ENCODE results near the gene LORICRIN.

Gene LORICRIN

DNA sequence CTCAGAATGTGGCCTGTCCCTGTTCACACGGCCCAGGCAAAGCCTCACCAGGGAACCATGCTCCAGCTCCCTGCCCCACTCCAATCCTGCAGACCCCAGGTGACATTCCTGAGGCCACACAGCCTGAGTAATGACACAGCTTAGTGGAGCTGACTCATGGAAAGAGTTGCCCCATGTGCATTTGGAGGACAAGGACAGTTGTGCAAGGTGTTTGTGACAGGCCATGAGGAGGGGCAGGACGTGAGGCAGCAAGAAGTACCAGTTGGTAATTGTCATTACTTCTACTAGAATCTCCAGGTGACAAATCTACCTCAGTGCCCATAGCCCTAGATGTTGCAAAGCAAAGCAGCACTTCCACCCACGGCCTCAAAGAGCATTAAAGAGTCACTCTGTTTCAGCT is 26.9 kb upstream of the LORICRIN start:
- Histone ChIP-seq H3K79me2 (ENCODE audit: insufficient read depth, low read length) (no peaks in the 10 kb centered on the region), H3F3A (ENCODE audit: insufficient read depth) (no peaks in the 10 kb centered on the region), H2AFZ (ENCODE audit: low read depth, low read length, severe bottlenecking) (no peak overlapping the region), H3K27me3 (ENCODE audit: low read length) (no peaks in the 10 kb centered on the region), H4K20me1 (ENCODE audit: low read depth, low read length) (no peaks in the 10 kb centered on the region), H3K9me2 (replicated peaks; ENCODE audit: insufficient read depth, low read length) (no peaks in the 10 kb centered on the region), H3K4me2 (ENCODE audit: low read depth, low read length, poor library complexity, severe bottlenecking) (no peak overlapping the region), H3K27ac (ENCODE audit: low read depth, low read length) (no peak overlapping the region), H3K4me3 (ENCODE audit: insufficient read depth, low read length, poor library complexity, severe bottlenecking) (no peak overlapping the region), H3K9me3 (ENCODE audit: insufficient read depth, low read length) (no peaks in the 10 kb centered on the region), H3K9ac (ENCODE audit: low read length) (no peak overlapping the region), H3K36me3 (ENCODE audit: low read length) (no peaks in the 10 kb centered on the region)
- no peak for TF ChIP-seq CTCF (IDR thresholded peaks at IDR 0.05; ENCODE audit: insufficient read depth, low read length, poor library complexity, severe bottlenecking)

- H3K9ac ChIP-seq (ENCODE audit: low read length) = no peak overlapping the region
- H3K4me3 ChIP-seq (ENCODE audit: insufficient read depth, low read length, poor library complexity, severe bottlenecking) = no peak overlapping the region
- H3K79me2 ChIP-seq (ENCODE audit: insufficient read depth, low read length) = no peaks in the 10 kb centered on the region
- H3K36me3 ChIP-seq (ENCODE audit: low read length) = no peaks in the 10 kb centered on the region
- no peaks in the 10 kb centered on the region for H3F3A ChIP-seq (ENCODE audit: insufficient read depth)
- no peaks in the 10 kb centered on the region for H3K27me3 ChIP-seq (ENCODE audit: low read length)
- TF ChIP-seq CTCF (IDR thresholded peaks at IDR 0.05; ENCODE audit: insufficient read depth, low read length, poor library complexity, severe bottlenecking) = no peak
- TF ChIP-seq EZH2phosphoT487 (conservative IDR thresholded peaks at IDR 0.05; ENCODE audit: low read length) = no peak
- no peak overlapping the region for H3K4me2 ChIP-seq (ENCODE audit: low read depth, low read length, poor library complexity, severe bottlenecking)
- H3K27ac ChIP-seq (ENCODE audit: low read depth, low read length) = no peak overlapping the region
- no peaks in the 10 kb centered on the region for H3K9me3 ChIP-seq (ENCODE audit: insufficient read depth, low read length)
- H2AFZ ChIP-seq (ENCODE audit: low read depth, low read length, severe bottlenecking) = no peak overlapping the region
- no peaks in the 10 kb centered on the region for H3K9me2 ChIP-seq (replicated peaks; ENCODE audit: insufficient read depth, low read length)
- no peaks in the 10 kb centered on the region for H4K20me1 ChIP-seq (ENCODE audit: low read depth, low read length)
These were observed 26.0 kb upstream of the LORICRIN start for GRCh38 chr1:153233448-153233847.

DNA sequence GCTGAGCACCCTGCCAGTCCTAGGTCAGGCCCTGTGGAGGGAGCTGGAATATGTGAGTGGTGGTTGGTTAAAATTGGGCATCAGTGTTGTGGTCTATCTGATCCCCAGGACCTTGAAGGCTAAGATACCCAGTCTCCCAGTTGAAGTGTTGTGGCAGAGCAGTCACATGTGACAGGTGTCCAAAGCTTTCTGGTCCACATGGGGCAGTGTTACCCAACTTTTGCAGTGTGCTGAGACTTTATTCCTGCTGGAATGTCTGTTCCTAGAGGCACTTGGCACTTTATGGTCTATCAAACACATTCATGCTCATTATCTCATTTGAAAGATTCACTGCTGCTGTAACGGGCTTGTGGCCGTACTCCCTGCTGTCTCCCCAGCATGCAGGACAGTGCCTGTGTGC is 21.0 kb upstream of the LORICRIN start:
- no peaks in the 10 kb centered on the region for H3K79me2 ChIP-seq (ENCODE audit: insufficient read depth, low read length)
- H3K27me3 ChIP-seq (ENCODE audit: low read length) = no peaks in the 10 kb centered on the region
- no peaks in the 10 kb centered on the region for H3F3A ChIP-seq (ENCODE audit: insufficient read depth)
- H3K9me3 ChIP-seq (ENCODE audit: insufficient read depth, low read length) = no peaks in the 10 kb centered on the region
- H3K9me2 ChIP-seq (replicated peaks; ENCODE audit: insufficient read depth, low read length) = no peaks in the 10 kb centered on the region
- no peak overlapping the region for H3K9ac ChIP-seq (ENCODE audit: low read length)
- H2AFZ ChIP-seq (ENCODE audit: low read depth, low read length, severe bottlenecking) = no peak overlapping the region
- no peaks in the 10 kb centered on the region for H4K20me1 ChIP-seq (ENCODE audit: low read depth, low read length)
- H3K36me3 ChIP-seq (ENCODE audit: low read length) = no peaks in the 10 kb centered on the region
- H3K4me2 ChIP-seq (ENCODE audit: low read depth, low read length, poor library complexity, severe bottlenecking) = no peak overlapping the region
- H3K27ac ChIP-seq (ENCODE audit: low read depth, low read length) = no peak overlapping the region
- H3K4me3 ChIP-seq (ENCODE audit: insufficient read depth, low read length, poor library complexity, severe bottlenecking) = no peak overlapping the region
- TF ChIP-seq EZH2phosphoT487 (conservative IDR thresholded peaks at IDR 0.05; ENCODE audit: low read length) (no peak), CTCF (IDR thresholded peaks at IDR 0.05; ENCODE audit: insufficient read depth, low read length, poor library complexity, severe bottlenecking) (no peak)

GRCh38 chr1:153242160-153242559 is 17.3 kb upstream of the LORICRIN start:
- H3K27me3 ChIP-seq (ENCODE audit: low read length) = no peaks in the 10 kb centered on the region
- no peak for TF ChIP-seq EZH2phosphoT487 (conservative IDR thresholded peaks at IDR 0.05; ENCODE audit: low read length)
- TF ChIP-seq CTCF (IDR thresholded peaks at IDR 0.05; ENCODE audit: insufficient read depth, low read length, poor library complexity, severe bottlenecking) = no peak
- no peaks in the 10 kb centered on the region for H3K9me2 ChIP-seq (replicated peaks; ENCODE audit: insufficient read depth, low read length)
- H2AFZ ChIP-seq (ENCODE audit: low read depth, low read length, severe bottlenecking) = no peak overlapping the region
- H4K20me1 ChIP-seq (ENCODE audit: low read depth, low read length) = no peaks in the 10 kb centered on the region
- H3K4me2 ChIP-seq (ENCODE audit: low read depth, low read length, poor library complexity, severe bottlenecking) = no peak overlapping the region
- no peak overlapping the region for H3K9ac ChIP-seq (ENCODE audit: low read length)
- H3K79me2 ChIP-seq (ENCODE audit: insufficient read depth, low read length) = no peaks in the 10 kb centered on the region
- H3K9me3 ChIP-seq (ENCODE audit: insufficient read depth, low read length) = no peaks in the 10 kb centered on the region
- H3K27ac ChIP-seq (ENCODE audit: low read depth, low read length) = no peak overlapping the region
- H3K36me3 ChIP-seq (ENCODE audit: low read length) = no peaks in the 10 kb centered on the region
- H3F3A ChIP-seq (ENCODE audit: insufficient read depth) = no peaks in the 10 kb centered on the region
- no peak overlapping the region for H3K4me3 ChIP-seq (ENCODE audit: insufficient read depth, low read length, poor library complexity, severe bottlenecking)

All from SU-DHL-6 (cell line).